ENCODE data around the gene TYK2. TPM values are rescaled to one million over a fixed set of nuclear protein-coding genes. Genes with fewer than 3 reads are reported as not detected.

TYK2 gene
- total and polyA plus RNA-seq, 2 of the 13 experiments (the other 11 are each of a cell fraction or from before 2014, with no cell fraction given), result 38.8 to 60.1 TPM

DNA sequence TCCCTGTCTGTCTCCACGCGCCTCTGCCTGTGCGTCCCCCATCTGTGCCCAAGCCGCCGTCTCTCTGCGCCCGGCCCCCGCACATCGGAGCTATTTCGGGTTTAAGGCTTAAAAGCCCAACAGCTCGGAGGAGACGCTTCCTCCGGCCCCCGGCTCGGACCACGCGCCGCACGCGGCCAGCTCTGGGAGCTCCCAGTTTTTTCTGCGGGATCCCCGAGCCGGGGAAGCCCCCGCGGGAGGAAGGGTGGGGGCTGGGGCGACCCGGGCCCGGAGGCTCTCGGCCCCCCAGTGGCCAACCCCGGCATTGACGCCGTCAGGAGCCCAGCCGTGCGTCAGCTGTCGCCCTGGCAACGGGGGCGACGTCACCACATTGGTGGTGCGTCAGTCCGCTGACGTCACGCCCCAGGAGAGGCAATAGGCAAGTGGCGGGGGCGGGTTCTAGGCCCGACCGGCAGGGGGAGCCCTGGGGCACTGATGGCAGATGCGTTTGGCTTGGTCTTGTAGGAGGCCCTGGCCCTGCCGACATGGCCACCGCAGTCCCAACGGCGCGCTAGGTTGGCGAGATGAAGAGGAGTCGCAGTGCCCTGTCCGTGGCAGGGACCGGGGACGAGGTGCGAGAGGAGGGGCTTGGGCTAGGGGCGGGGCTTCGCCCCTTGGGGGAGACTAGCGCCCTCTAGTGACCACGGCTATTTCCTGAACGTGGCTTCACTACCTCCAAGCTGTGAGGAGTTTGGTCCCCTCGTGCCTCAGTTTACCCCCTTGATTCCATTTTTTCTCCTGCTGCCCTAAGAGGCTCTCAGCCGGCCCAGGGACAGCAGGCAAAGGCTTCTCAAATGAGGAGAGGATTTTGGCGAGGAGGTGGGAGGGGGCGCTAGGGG is 36.2 kb upstream of the TYK2 start (continued):
- TF ChIP-seq, protein P1, sequence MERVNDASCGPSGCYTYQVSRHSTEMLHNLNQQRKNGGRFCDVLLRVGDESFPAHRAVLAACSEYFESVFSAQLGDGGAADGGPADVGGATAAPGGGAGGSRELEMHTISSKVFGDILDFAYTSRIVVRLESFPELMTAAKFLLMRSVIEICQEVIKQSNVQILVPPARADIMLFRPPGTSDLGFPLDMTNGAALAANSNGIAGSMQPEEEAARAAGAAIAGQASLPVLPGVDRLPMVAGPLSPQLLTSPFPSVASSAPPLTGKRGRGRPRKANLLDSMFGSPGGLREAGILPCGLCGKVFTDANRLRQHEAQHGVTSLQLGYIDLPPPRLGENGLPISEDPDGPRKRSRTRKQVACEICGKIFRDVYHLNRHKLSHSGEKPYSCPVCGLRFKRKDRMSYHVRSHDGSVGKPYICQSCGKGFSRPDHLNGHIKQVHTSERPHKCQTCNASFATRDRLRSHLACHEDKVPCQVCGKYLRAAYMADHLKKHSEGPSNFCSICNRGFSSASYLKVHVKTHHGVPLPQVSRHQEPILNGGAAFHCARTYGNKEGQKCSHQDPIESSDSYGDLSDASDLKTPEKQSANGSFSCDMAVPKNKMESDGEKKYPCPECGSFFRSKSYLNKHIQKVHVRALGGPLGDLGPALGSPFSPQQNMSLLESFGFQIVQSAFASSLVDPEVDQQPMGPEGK (CRISPR knock-in tag; IDR thresholded peaks at IDR 0.05), result peak; percentile 88
- TF ChIP-seq RFX3 (CRISPR knock-in tag; IDR thresholded peaks at IDR 0.05) (peak; percentile 100), HNF4G (IDR thresholded peaks at IDR 0.05; ENCODE audit: borderline replicate concordance, low read depth, low read length) (no peak), HNF4G (CRISPR knock-in tag; IDR thresholded peaks at IDR 0.05; ENCODE audit: borderline replicate concordance, low read depth) (peak; percentile 40), ZNF367 (CRISPR knock-in tag; IDR thresholded peaks at IDR 0.05; ENCODE audit: borderline replicate concordance) (no peak), U2AF1 (optimal IDR thresholded peaks at IDR 0.05; ENCODE audit: low read depth, low read length) (peak; percentile 74), TARDBP (CRISPR knock-in tag; IDR thresholded peaks at IDR 0.05) (peak; percentile 80; the same call in 1 of the 2 replicates), NKX3-1 (CRISPR knock-in tag; IDR thresholded peaks at IDR 0.05) (peak; percentile 71; the same call in 1 of the 2 replicates), BHLHE40 (IDR thresholded peaks at IDR 0.05; ENCODE audit: low read length) (no peak), ESRRA (CRISPR knock-in tag; IDR thresholded peaks at IDR 0.05; ENCODE audit: low read depth) (peak; percentile 60; the same call in 1 of the 2 replicates), ZNF205 (CRISPR knock-in tag; IDR thresholded peaks at IDR 0.05) (peak; percentile 77), CHCHD3 (CRISPR knock-in tag; IDR thresholded peaks at IDR 0.05) (0 out of 2 replicates have a peak, but pooled peaks have one; percentile 40)
- TF ChIP-seq, protein P2, sequence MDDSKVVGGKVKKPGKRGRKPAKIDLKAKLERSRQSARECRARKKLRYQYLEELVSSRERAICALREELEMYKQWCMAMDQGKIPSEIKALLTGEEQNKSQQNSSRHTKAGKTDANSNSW (CRISPR knock-in tag; IDR thresholded peaks at IDR 0.05; ENCODE audit: borderline replicate concordance), result no peak
- TF ChIP-seq, protein P3, sequence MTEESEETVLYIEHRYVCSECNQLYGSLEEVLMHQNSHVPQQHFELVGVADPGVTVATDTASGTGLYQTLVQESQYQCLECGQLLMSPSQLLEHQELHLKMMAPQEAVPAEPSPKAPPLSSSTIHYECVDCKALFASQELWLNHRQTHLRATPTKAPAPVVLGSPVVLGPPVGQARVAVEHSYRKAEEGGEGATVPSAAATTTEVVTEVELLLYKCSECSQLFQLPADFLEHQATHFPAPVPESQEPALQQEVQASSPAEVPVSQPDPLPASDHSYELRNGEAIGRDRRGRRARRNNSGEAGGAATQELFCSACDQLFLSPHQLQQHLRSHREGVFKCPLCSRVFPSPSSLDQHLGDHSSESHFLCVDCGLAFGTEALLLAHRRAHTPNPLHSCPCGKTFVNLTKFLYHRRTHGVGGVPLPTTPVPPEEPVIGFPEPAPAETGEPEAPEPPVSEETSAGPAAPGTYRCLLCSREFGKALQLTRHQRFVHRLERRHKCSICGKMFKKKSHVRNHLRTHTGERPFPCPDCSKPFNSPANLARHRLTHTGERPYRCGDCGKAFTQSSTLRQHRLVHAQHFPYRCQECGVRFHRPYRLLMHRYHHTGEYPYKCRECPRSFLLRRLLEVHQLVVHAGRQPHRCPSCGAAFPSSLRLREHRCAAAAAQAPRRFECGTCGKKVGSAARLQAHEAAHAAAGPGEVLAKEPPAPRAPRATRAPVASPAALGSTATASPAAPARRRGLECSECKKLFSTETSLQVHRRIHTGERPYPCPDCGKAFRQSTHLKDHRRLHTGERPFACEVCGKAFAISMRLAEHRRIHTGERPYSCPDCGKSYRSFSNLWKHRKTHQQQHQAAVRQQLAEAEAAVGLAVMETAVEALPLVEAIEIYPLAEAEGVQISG (CRISPR knock-in tag; IDR thresholded peaks at IDR 0.05), result peak; percentile 76
- TF ChIP-seq, protein P4, sequence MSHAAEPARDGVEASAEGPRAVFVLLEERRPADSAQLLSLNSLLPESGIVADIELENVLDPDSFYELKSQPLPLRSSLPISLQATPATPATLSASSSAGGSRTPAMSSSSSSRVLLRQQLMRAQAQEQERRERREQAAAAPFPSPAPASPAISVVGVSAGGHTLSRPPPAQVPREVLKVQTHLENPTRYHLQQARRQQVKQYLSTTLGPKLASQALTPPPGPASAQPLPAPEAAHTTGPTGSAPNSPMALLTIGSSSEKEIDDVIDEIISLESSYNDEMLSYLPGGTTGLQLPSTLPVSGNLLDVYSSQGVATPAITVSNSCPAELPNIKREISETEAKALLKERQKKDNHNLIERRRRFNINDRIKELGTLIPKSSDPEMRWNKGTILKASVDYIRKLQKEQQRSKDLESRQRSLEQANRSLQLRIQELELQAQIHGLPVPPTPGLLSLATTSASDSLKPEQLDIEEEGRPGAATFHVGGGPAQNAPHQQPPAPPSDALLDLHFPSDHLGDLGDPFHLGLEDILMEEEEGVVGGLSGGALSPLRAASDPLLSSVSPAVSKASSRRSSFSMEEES (CRISPR knock-in tag; IDR thresholded peaks at IDR 0.05), result no peak; the same call in 1 of the 2 replicates
- TF ChIP-seq, protein P5, sequence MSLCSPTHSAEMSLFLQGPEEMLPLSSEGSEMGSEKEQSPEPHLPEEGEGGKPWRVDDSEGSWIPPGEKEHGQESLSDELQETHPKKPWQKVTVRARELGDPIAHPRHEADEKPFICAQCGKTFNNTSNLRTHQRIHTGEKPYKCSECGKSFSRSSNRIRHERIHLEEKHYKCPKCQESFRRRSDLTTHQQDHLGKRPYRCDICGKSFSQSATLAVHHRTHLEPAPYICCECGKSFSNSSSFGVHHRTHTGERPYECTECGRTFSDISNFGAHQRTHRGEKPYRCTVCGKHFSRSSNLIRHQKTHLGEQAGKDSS (CRISPR knock-in tag; IDR thresholded peaks at IDR 0.05; ENCODE audit: borderline replicate concordance, low read depth), result 0 out of 2 replicates have a peak, but pooled peaks have one; percentile 37
- TF ChIP-seq, protein P6, sequence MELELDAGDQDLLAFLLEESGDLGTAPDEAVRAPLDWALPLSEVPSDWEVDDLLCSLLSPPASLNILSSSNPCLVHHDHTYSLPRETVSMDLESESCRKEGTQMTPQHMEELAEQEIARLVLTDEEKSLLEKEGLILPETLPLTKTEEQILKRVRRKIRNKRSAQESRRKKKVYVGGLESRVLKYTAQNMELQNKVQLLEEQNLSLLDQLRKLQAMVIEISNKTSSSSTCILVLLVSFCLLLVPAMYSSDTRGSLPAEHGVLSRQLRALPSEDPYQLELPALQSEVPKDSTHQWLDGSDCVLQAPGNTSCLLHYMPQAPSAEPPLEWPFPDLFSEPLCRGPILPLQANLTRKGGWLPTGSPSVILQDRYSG (CRISPR knock-in tag; IDR thresholded peaks at IDR 0.05), result no peak
- TF ChIP-seq, protein P7, sequence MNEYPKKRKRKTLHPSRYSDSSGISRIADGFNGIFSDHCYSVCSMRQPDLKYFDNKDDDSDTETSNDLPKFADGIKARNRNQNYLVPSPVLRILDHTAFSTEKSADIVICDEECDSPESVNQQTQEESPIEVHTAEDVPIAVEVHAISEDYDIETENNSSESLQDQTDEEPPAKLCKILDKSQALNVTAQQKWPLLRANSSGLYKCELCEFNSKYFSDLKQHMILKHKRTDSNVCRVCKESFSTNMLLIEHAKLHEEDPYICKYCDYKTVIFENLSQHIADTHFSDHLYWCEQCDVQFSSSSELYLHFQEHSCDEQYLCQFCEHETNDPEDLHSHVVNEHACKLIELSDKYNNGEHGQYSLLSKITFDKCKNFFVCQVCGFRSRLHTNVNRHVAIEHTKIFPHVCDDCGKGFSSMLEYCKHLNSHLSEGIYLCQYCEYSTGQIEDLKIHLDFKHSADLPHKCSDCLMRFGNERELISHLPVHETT (CRISPR knock-in tag; conservative IDR thresholded peaks at IDR 0.05), result peak; percentile 70; the same call in 1 of the 2 replicates
